HL-60 (cell line): ENCODE results near the gene KCNQ1OT1.

Source experiments
- DNase-seq, 2 experiments: peaks; one replicate each; pipeline ENCODE4 v3.0.0-alpha.2; 2010 to 2020; ENCODE audit warnings: low read depth in 1 of 2, low spot score in 1 of 2
- H3K27ac ChIP-seq: fragments of 250-450 bp; sonication (Bioruptor Pico); replicated peaks from 2 replicates; pipeline ENCODE4 v1.5.1; 2020; ENCODE audit warnings: mild to moderate bottlenecking, moderate library complexity
- H3K27me3 ChIP-seq: fragments of 250-450 bp; sonication (Bioruptor Pico); 2 replicates; pipeline ENCODE4 v1.5.1; 2021; ENCODE audit warnings: mild to moderate bottlenecking, moderate library complexity; ENCODE audit not compliant: insufficient read depth, poor library complexity, severe bottlenecking
- H3K4me3 ChIP-seq: replicated peaks from 2 replicates; pipeline ENCODE4 v1.5.1; 2011; ENCODE audit warnings: mild to moderate bottlenecking, control low read depth, low read length; ENCODE audit not compliant: insufficient read depth
- CTCF ChIP-seq: IDR thresholded peaks from one replicate; pipeline ENCODE4 v1.5.1; 2011; ENCODE audit warnings: low read length, control low read depth, inconsistent platforms; ENCODE audit not compliant: insufficient read depth
- GABPA ChIP-seq: IDR thresholded peaks from 2 replicates; pipeline ENCODE4 v1.6.1; 2012; ENCODE audit warnings: low read depth
- POLR2AphosphoS5 ChIP-seq: IDR thresholded peaks from 2 replicates; pipeline ENCODE4 v1.6.1; 2012; ENCODE audit warnings: low read depth
- SPI1 ChIP-seq: IDR thresholded peaks from 2 replicates; pipeline ENCODE4 v1.6.1; 2012; ENCODE audit warnings: low read depth, mild to moderate bottlenecking, borderline replicate concordance
- TF ChIP-seq, protein P1 (sequence below): IDR thresholded peaks from 2 replicates; pipeline ENCODE4 v1.6.1; 2012; ENCODE audit warnings: low read depth; ENCODE audit not compliant: insufficient replicate concordance

Gene KCNQ1OT1

GRCh38 chr11:2675540-2675939 is 24.3 kb downstream of the KCNQ1OT1 start:
- Histone ChIP-seq H3K27me3 (no peaks in the 10 kb centered on the region), H3K4me3 (no peak overlapping the region), H3K27ac (no peak overlapping the region)
- TF ChIP-seq SPI1 (no peak), GABPA (no peak)
- no peak for DNase-seq

DNA sequence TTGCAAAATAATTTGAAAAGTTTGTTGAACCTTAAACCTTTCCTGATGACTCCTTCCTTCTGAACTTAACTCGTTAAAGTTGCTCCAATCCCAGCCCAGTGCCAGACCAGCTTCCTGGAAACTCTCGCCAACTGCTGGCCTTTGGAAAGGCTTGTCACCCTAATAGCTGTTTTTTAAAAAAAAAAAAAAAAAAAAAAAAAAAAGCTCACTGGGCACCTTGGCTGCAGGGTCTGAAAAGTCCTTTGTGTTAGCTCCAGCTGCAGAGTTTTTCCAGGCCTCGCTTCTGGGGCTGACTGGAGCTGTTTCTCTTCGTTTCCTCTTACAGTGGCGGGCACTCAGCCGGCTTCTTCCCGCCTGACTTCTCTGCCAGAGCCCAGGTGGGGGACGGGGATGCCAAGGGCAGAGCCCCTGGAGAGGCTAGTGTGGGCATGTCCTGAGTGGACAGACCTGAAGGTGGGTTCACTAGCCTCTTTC is 25.1 kb downstream of the KCNQ1OT1 start:
- Histone ChIP-seq H3K4me3 (no peak overlapping the region), H3K27ac (no peak overlapping the region), H3K27me3 (no peaks in the 10 kb centered on the region)
- TF ChIP-seq, protein P1, sequence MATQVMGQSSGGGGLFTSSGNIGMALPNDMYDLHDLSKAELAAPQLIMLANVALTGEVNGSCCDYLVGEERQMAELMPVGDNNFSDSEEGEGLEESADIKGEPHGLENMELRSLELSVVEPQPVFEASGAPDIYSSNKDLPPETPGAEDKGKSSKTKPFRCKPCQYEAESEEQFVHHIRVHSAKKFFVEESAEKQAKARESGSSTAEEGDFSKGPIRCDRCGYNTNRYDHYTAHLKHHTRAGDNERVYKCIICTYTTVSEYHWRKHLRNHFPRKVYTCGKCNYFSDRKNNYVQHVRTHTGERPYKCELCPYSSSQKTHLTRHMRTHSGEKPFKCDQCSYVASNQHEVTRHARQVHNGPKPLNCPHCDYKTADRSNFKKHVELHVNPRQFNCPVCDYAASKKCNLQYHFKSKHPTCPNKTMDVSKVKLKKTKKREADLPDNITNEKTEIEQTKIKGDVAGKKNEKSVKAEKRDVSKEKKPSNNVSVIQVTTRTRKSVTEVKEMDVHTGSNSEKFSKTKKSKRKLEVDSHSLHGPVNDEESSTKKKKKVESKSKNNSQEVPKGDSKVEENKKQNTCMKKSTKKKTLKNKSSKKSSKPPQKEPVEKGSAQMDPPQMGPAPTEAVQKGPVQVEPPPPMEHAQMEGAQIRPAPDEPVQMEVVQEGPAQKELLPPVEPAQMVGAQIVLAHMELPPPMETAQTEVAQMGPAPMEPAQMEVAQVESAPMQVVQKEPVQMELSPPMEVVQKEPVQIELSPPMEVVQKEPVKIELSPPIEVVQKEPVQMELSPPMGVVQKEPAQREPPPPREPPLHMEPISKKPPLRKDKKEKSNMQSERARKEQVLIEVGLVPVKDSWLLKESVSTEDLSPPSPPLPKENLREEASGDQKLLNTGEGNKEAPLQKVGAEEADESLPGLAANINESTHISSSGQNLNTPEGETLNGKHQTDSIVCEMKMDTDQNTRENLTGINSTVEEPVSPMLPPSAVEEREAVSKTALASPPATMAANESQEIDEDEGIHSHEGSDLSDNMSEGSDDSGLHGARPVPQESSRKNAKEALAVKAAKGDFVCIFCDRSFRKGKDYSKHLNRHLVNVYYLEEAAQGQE = no peak
- TF ChIP-seq SPI1 (no peak), CTCF (no peak), GABPA (no peak), POLR2AphosphoS5 (no peak)
- DNase-seq = no peak

DNA sequence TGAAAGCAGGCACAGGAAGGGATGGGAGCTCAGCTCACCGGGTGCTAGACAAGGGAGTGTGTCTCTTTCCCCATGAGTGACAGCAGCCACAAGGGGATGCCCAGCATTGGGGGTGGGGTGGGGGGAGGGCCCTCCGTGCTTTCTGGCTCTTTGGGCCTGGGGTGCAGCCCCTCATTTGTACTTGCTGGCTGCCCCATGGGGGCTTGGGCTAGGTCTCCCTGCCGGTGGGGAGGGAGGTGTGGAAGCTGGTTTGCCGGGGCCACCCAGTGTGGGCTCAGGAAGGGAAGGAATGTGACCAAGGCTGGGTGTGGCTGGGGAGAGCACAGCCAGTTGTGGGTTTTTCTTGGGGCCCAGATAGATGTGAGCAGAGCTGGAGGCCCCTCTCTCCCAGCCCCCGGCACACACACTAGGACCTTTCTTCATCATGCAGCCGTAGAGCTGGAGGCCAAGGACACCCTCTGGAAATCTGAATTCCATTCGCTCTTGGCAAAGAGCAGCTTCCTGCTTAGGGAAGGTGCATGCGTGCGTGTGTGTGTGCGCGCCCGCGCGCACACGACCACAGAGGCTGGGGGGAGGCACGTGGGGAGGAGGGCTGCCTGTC is 25.8 kb downstream of the KCNQ1OT1 start:
- DNase-seq = no peak
- Histone ChIP-seq H3K27ac (no peak overlapping the region), H3K27me3 (no peaks in the 10 kb centered on the region), H3K4me3 (no peak overlapping the region)
- TF ChIP-seq SPI1 (no peak), CTCF (no peak), GABPA (no peak), POLR2AphosphoS5 (no peak)
- TF ChIP-seq, protein P1 = no peak

- DNase-seq = no peak
- TF ChIP-seq SPI1 = no peak
- TF ChIP-seq, protein P1 = no peak
- no peak for TF ChIP-seq CTCF
- TF ChIP-seq GABPA = no peak
- no peak for TF ChIP-seq POLR2AphosphoS5
- Histone ChIP-seq H3K27ac (no peak overlapping the region), H3K27me3 (no peaks in the 10 kb centered on the region), H3K4me3 (no peak overlapping the region)
Measured at GRCh38 chr11:2673250-2673610, 26.6 kb downstream of the KCNQ1OT1 start.
